LNCaP clone FGC (cell line): Measurements from ENCODE around the gene TAF11L2.
A peak's percentile ranks its signal among the peaks of the same experiment; 100 is the strongest.
"Not testable (repeated sequence)": the region's sequence is repeated elsewhere in the genome, so short reads cannot be mapped to it uniquely, and the experiment has no call there.

Experiments
- DNase-seq: peaks from one replicate; pipeline ENCODE4 v3.0.0-alpha.2; 2011; ENCODE audit warnings: low read depth
- H3K4me3 ChIP-seq: 2 replicates; pipeline ENCODE4 v1.5.1; 2011; ENCODE audit warnings: mild to moderate bottlenecking, low read depth, low read length, control low read depth
- TF ChIP-seq, protein P1 (sequence below): IDR thresholded peaks from 2 replicates; pipeline ENCODE4 v1.5.1; 2012; ENCODE audit warnings: mild to moderate bottlenecking; ENCODE audit not compliant: control insufficient read depth, insufficient read depth; ENCODE audit errors: extremely low read depth

Gene TAF11L2

DNA sequence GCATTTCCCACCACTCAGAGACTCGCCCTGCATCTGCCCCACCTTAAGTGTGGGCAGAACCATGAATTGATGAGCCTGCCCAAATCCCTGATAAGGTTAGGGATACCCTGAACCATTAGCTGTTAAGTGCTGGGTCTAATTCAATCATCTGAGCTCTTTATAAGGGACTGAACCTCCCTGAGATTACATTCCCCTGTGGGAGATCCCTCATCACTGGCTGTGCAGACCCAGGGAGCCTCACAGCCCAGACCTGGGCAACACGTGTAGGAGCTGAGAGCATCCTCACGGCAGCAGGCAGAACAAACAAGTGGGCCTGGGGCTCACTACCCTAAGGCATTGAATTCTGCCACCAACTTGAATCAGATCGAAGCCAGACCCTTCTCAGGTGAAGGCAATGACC, 585 bp upstream of the TAF11L2 start:
- H3K4me3 ChIP-seq: no peak overlapping the region
- TF ChIP-seq, protein P1, sequence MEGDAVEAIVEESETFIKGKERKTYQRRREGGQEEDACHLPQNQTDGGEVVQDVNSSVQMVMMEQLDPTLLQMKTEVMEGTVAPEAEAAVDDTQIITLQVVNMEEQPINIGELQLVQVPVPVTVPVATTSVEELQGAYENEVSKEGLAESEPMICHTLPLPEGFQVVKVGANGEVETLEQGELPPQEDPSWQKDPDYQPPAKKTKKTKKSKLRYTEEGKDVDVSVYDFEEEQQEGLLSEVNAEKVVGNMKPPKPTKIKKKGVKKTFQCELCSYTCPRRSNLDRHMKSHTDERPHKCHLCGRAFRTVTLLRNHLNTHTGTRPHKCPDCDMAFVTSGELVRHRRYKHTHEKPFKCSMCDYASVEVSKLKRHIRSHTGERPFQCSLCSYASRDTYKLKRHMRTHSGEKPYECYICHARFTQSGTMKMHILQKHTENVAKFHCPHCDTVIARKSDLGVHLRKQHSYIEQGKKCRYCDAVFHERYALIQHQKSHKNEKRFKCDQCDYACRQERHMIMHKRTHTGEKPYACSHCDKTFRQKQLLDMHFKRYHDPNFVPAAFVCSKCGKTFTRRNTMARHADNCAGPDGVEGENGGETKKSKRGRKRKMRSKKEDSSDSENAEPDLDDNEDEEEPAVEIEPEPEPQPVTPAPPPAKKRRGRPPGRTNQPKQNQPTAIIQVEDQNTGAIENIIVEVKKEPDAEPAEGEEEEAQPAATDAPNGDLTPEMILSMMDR: no peak
- no peak for DNase-seq

DNA sequence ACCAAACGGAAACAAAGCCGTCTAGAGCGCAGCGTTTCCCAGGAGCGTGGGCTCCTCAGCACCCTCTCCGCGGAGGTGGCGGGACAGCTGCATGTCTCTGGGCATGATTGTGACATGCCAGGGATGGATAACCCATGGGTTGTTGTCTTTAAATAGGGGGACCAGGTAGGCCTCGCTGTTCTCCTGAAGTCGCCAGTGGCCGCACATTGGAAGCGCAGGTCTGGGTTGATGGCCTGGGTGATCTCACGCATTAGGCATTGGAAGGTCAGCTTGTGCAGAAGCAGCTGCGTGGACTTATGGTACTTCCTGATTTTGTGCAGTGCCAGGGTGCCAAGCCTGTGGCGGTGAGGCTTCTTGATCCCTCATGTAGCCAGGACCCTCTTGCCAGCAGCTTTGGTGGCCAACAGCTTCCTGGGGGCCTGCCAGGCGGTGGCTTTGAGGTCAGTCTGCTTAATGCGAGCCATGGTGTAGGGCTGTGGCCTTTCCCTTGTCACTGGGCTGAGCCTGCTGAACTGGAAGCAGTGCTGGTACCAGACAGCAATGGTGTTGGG, 13.8 kb downstream of the TAF11L2 start:
- DNase-seq: no peak
- H3K4me3 ChIP-seq: no peak overlapping the region

DNA sequence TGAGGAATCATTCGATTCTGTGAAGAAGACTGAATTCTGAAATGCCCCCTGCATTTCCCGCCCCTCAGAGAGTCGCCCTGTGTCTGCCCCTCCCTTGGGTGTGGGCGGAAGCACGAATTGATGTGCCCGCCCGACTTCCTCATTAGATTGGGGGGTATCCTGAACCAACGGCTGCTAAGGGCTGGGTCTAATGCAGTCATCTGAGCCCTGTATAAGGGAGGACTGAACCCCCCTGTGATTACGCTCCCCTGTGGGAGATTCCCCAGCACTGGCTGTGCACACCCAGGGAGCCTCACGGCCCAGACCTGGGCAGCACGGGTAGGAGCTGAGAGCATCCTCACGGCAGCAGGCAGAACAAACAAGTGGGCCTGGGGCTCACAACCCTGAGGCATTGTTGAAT, 19.5 kb downstream of the TAF11L2 start:
- not testable (repeated sequence) for DNase-seq, H3K4me3 ChIP-seq

More for the DNA sequence above, 13.8 kb downstream of the TAF11L2 start:
- TF ChIP-seq, protein P1: no peak

DNA sequence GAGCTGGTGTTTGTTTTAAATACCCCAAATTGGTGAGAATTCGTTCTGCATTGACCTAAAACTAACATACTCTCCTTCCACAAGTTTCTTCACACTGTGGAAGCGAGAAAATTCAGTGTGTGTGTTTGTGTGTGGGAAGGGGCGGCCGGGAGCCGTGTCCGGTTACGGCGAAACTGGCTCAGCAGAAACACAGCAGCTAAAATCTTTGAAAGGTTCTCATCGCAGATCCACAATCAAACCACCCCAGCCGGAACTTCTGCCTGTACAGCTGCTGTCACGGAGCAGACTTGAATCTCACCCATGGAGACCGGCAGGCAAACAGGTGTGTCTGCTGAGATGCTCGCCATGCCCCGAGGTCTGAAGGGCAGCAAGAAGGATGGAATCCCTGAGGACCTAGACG, 20.0 kb downstream of the TAF11L2 start, which contains the start of gene TAF11L3:
Gene TAF11L3, plus strand, starts transcription at position 301 of the 400 bp plus-strand sequence.
- not testable (repeated sequence) for H3K4me3 ChIP-seq, DNase-seq

DNA sequence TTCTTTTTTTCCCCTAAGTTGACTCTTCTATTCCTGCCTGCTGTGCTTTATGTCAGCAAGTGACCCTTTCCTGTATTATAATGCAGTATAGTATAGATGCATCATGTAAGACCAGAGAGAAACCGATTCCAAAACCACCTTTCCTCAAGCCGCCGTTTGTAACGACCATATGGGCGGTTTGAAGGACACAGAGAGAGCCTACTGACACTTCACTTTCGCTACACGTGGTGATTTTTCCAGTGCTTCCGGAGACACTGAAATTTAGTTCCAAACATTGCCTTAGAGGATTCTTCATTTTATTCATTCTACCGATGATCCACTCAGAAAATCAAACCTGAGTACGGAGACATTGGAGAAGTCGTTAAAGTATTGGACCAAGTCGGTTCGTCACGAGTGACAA, 21.5 kb downstream of the TAF11L2 start:
- H3K4me3 ChIP-seq, DNase-seq: not testable (repeated sequence)

DNA sequence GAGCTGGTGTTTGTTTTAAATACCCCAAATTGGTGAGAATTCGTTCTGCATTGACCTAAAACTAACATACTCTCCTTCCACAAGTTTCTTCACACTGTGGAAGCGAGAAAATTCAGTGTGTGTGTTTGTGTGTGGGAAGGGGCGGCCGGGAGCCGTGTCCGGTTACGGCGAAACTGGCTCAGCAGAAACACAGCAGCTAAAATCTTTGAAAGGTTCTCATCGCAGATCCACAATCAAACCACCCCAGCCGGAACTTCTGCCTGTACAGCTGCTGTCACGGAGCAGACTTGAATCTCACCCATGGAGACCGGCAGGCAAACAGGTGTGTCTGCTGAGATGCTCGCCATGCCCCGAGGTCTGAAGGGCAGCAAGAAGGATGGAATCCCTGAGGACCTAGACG, 23.5 kb downstream of the TAF11L2 start, which contains the start of gene TAF11L4:
Gene TAF11L4, plus strand, starts transcription at position 301 of the 400 bp plus-strand sequence.
- not testable (repeated sequence) for H3K4me3 ChIP-seq, DNase-seq

DNA sequence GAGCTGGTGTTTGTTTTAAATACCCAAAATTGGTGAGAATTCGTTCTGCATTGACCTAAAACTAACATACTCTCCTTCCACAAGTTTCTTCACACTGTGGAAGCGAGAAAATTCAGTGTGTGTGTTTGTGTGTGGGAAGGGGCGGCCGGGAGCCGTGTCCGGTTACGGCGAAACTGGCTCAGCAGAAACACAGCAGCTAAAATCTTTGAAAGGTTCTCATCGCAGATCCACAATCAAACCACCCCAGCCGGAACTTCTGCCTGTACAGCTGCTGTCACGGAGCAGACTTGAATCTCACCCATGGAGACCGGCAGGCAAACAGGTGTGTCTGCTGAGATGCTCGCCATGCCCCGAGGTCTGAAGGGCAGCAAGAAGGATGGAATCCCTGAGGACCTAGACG, 26.9 kb downstream of the TAF11L2 start, which contains the start of gene TAF11L5:
Gene TAF11L5, plus strand, starts transcription at position 301 of the 400 bp plus-strand sequence.
- not testable (repeated sequence) for DNase-seq, H3K4me3 ChIP-seq

DNA sequence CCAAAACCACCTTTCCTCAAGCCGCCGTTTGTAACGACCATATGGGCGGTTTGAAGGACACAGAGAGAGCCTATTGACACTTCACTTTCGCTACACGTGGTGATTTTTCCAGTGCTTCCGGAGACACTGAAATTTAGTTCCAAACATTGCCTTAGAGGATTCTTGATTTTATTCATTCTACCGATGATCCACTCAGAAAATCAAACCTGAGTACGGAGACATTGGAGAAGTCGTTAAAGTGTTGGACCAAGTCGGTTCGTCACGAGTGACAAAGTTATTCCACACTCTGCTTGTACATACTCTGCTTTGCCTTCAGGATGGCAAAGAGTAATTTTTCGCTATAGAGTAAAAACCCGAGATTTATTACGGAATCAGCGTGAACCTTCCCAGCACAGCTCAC, 28.5 kb downstream of the TAF11L2 start:
- DNase-seq: peak; percentile 4
- not testable (repeated sequence) for H3K4me3 ChIP-seq

DNA sequence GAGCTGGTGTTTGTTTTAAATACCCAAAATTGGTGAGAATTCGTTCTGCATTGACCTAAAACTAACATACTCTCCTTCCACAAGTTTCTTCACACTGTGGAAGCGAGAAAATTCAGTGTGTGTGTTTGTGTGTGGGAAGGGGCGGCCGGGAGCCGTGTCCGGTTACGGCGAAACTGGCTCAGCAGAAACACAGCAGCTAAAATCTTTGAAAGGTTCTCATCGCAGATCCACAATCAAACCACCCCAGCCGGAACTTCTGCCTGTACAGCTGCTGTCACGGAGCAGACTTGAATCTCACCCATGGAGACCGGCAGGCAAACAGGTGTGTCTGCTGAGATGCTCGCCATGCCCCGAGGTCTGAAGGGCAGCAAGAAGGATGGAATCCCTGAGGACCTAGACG, 30.3 kb downstream of the TAF11L2 start, which contains the start of gene TAF11L6:
Gene TAF11L6, plus strand, starts transcription at position 301 of the 400 bp plus-strand sequence.
- H3K4me3 ChIP-seq, DNase-seq: not testable (repeated sequence)
